Mucosa of stomach (tissue), 1 donor: ENCODE results near the gene TOM1L2.
"Not testable (repeated sequence)": the region's sequence is repeated elsewhere in the genome, so short reads cannot be mapped to it uniquely, and the experiment has no call there.

Source experiments
- H3K27me3 ChIP-seq: one replicate; pipeline ENCODE4 v1.7.0; 2013; ENCODE audit warnings: mild to moderate bottlenecking, low read length; ENCODE audit not compliant: control insufficient read depth, insufficient read depth
- H3K36me3 ChIP-seq: one replicate; pipeline ENCODE4 v1.7.0; 2013; ENCODE audit warnings: low read length; ENCODE audit not compliant: control insufficient read depth, insufficient read depth
- H3K4me1 ChIP-seq: one replicate; pipeline ENCODE4 v1.7.0; 2013; ENCODE audit warnings: mild to moderate bottlenecking, low read length; ENCODE audit not compliant: control insufficient read depth, insufficient read depth
- H3K4me3 ChIP-seq: one replicate; pipeline ENCODE4 v1.7.0; 2013; ENCODE audit warnings: low read length
- H3K9ac ChIP-seq: one replicate; pipeline ENCODE4 v1.7.0; 2013; ENCODE audit warnings: mild to moderate bottlenecking, low read length, moderate library complexity
- H3K9me3 ChIP-seq: one replicate; pipeline ENCODE4 v1.7.0; 2013; ENCODE audit warnings: mild to moderate bottlenecking, low read length, moderate library complexity; ENCODE audit not compliant: control insufficient read depth
- donor health status: Pancreatic carcinoma.

TOM1L2 gene

DNA sequence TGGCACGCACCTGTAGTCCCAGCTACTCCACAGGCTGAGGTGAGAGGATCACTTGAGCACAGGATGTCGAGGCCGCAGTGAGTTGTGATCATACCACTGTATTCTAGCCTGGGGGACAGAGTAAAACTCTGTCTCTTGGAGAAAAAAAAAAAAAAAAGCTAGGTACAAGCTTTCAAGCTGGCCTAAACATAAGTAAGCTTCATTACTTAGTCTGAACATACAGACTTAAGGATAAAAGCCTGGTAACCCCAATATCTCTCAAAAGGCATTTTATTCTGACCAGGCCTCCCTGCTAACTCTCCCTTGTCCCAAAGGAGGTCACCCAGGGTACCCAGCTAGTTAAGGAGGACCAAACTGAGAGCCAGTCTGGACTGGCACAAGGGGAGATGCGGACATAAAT, 46.2 kb downstream of the TOM1L2 start:
- Histone ChIP-seq H3K36me3 (no peaks in the 10 kb centered on the region), H3K9me3 (no peaks in the 10 kb centered on the region), H3K4me1 (peaks cover 23% of the 10 kb centered on the region), H3K9ac (no peak overlapping the region), H3K4me3 (no peak overlapping the region), H3K27me3 (no peaks in the 10 kb centered on the region)

- no peaks in the 10 kb centered on the region for H3K27me3 ChIP-seq
- no peaks in the 10 kb centered on the region for H3K9me3 ChIP-seq
- H3K36me3 ChIP-seq: no peaks in the 10 kb centered on the region
- no peak overlapping the region for H3K9ac ChIP-seq
- H3K4me3 ChIP-seq: no peak overlapping the region
- peaks cover 27% of the 10 kb centered on the region for H3K4me1 ChIP-seq
These were observed 47.3 kb downstream of the TOM1L2 start for GRCh38 chr17:17924857-17925250.

GRCh38 chr17:17924131-17924856, 47.9 kb downstream of the TOM1L2 start:
- peaks cover 33% of the 10 kb centered on the region for H3K4me1 ChIP-seq
- no peaks in the 10 kb centered on the region for H3K36me3 ChIP-seq
- H3K27me3 ChIP-seq: no peaks in the 10 kb centered on the region

GRCh38 chr17:17922070-17922614, 50.1 kb downstream of the TOM1L2 start:
- Histone ChIP-seq H3K4me1 (peaks cover 38% of the 10 kb centered on the region), H3K4me3 (no peak overlapping the region), H3K27me3 (no peaks in the 10 kb centered on the region), H3K9me3 (no peaks in the 10 kb centered on the region), H3K9ac (no peak overlapping the region), H3K36me3 (no peaks in the 10 kb centered on the region)

More at GRCh38 chr17:17924131-17924856, 47.9 kb downstream of the TOM1L2 start:
- no peaks in the 10 kb centered on the region for H3K9me3 ChIP-seq
- H3K9ac ChIP-seq: no peak overlapping the region
- H3K4me3 ChIP-seq: no peak overlapping the region

GRCh38 chr17:17921192-17922069, 50.8 kb downstream of the TOM1L2 start:
- Histone ChIP-seq H3K36me3 (no peaks in the 10 kb centered on the region), H3K27me3 (no peaks in the 10 kb centered on the region), H3K4me3 (no peak overlapping the region), H3K4me1 (peaks cover 38% of the 10 kb centered on the region), H3K9me3 (no peaks in the 10 kb centered on the region), H3K9ac (no peak overlapping the region)

DNA sequence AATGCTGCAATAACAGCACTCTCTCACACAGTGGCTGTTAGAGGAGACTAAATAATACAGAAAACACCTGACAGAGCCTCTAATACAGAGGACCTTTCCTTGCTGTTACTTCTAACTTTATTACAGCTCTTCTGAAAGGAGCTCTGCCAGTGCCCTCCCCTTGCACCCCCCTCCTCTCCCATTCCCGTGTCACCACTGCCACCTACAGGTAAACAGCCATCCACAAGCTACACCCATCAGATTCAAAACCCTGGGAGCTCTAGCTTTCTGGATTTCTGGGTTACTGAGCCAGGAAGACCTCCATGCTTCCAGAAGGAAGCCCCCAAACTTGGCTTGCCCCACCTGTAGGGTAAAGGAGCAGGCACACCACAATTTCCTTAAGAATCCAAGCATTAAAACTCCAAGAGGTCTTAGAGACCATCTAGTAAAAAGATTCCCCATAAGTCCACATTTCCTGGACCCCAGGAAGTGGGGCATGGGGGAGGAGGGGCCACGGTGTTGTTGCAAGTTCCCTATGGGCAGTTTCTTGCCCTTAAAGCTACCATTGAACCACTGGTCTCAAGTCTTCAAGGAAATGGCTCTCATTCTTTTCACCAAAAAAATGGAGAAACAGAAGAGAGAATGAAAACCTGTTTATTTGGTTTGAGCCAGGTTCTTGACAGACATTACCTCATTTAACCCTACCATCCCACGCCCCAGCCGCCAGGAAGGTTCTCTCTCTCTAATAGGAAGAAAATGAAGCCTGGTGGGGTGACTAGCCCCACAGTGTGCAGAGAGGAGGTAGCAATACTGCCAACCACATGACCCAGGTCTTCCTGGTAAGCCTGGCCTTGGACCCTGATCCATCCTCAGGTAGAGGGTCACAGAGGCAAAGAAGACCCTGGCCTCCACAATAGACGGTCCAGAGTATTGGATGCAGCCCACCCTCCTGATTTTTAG, 52.8 kb downstream of the TOM1L2 start:
- no peaks in the 10 kb centered on the region for H3K27me3 ChIP-seq
- no peaks in the 10 kb centered on the region for H3K36me3 ChIP-seq
- peaks cover 40% of the 10 kb centered on the region for H3K4me1 ChIP-seq
- no peaks in the 10 kb centered on the region for H3K9me3 ChIP-seq
- H3K4me3 ChIP-seq: no peak overlapping the region
- H3K9ac ChIP-seq: peak overlapping the region; percentile 31

- Histone ChIP-seq H3K4me1 (peaks cover 39% of the 10 kb centered on the region), H3K4me3 (no peak overlapping the region), H3K36me3 (no peaks in the 10 kb centered on the region), H3K9ac (no peak overlapping the region), H3K27me3 (no peaks in the 10 kb centered on the region), H3K9me3 (no peaks in the 10 kb centered on the region)
These were observed 54.8 kb downstream of the TOM1L2 start for GRCh38 chr17:17917394-17917793.

DNA sequence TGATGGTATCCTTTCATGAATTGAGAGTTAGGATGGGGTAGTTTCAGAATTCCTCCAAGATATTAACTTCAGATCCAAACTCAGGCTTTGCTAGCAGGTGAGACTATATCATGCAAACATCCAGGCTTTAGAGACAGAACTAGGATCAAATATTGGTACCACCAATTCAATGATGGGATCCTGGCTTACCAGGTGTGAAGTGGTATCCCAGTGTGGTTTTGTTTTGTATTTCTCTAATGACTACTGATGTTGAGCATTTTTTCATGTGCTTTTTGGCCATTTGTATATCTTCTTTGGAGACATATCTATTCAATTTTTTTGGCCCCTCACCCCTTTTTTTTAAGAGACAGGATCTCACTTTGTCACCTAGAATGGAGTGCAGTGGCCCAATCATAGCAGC, 57.0 kb downstream of the TOM1L2 start:
- no peak overlapping the region for H3K9ac ChIP-seq
- H3K9me3 ChIP-seq: no peaks in the 10 kb centered on the region
- no peaks in the 10 kb centered on the region for H3K36me3 ChIP-seq
- H3K27me3 ChIP-seq: no peaks in the 10 kb centered on the region
- H3K4me3 ChIP-seq: no peak overlapping the region
- H3K4me1 ChIP-seq: peaks cover 23% of the 10 kb centered on the region

GRCh38 chr17:17913695-17914332, 58.4 kb downstream of the TOM1L2 start:
- Histone ChIP-seq H3K27me3 (no peaks in the 10 kb centered on the region), H3K36me3 (no peaks in the 10 kb centered on the region), H3K4me3 (no peak overlapping the region), H3K9ac (no peak overlapping the region), H3K4me1 (peaks cover 12% of the 10 kb centered on the region), H3K9me3 (no peaks in the 10 kb centered on the region)

- not testable (repeated sequence) for H3K9me3 ChIP-seq, H3K36me3 ChIP-seq, H3K27me3 ChIP-seq, H3K9ac ChIP-seq, H3K4me3 ChIP-seq
- peaks cover 12% of the 10 kb centered on the region for H3K4me1 ChIP-seq
These were observed 59.9 kb downstream of the TOM1L2 start for GRCh38 chr17:17912336-17912735.

DNA sequence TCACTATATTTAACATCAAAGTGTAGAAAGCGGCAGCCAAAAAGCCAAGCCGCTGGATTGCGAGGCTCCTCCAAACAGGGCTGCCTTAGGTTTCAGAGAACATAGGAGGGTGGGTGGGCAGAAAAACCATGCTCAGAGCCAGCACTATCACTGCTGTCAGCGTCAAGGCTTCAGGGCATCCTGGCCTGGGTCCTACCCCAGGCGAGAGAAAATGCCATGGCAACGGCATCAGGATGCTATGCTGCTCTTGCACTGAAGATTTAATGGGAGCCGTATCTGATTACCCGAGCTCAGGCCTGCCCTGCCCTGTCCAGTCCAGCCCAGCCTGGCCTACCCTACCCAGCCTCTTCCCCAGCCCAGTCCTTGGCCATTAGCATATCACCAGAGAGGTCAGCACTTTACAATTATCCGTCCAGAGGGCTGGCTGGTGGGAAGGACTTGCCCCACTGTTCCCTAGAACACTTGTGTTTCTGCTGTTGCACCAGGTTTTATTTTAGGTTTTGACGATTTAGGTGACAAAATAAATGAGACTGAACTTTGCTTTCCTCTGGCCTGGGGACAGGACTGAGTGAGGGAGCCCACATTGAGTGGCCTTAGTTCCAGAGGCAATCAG, 61.1 kb downstream of the TOM1L2 start:
- Histone ChIP-seq H3K4me3 (no peak overlapping the region), H3K9ac (no peak overlapping the region), H3K27me3 (no peaks in the 10 kb centered on the region), H3K9me3 (no peaks in the 10 kb centered on the region), H3K4me1 (peaks cover 12% of the 10 kb centered on the region), H3K36me3 (no peaks in the 10 kb centered on the region)
